GM08714 (cell line): ENCODE data around the gene MBP.
"Not testable (repeated sequence)": the region's sequence is repeated elsewhere in the genome, so short reads cannot be mapped to it uniquely, and the experiment has no call there.

ENCODE experiments used
- H3K4me3 ChIP-seq: fragments of 200-500 bp; sonication (Bioruptor generic); 2 replicates; pipeline ENCODE4 v1.5.1; 2014; ENCODE audit warnings: mild to moderate bottlenecking, low read length, inconsistent platforms
- ZNF274 ChIP-seq: IDR thresholded peaks from 2 replicates; pipeline ENCODE4 v1.6.1; 2012; ENCODE audit warnings: mild to moderate bottlenecking, low read depth, low read length

MBP gene

DNA sequence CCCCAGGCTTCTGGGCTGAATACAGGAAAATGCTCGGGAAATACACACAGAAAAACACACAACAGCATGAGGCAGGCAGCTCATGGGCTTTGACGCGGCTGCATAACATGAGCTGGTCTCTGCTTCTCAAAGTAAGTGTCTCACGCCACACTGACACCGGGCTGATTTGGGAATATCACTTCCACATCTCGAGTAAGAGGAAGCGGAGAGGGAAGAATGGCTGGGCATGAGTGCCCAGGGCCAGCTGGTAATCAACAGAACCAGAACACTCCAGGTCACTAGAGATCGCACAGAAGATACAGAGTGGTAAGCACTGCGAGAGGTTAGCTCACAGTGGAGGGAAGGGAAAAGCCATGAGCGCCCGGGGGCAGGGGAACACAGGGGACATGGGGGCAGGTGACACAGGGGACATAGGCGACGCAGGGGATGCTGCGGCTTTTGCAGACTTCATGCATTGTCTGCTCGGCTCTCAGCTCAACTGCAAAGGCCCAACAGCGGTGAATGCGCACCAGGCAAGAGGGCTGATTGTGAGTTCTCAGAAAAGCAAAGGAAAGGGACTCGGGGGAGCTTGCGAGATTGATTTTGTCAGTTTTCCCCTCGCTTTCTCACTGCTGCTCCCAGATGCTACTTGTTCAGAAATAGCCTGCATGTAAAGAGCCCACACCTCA, 141.4 kb downstream of the MBP start:
- no peak overlapping the region for H3K4me3 ChIP-seq
- no peak for TF ChIP-seq ZNF274

DNA sequence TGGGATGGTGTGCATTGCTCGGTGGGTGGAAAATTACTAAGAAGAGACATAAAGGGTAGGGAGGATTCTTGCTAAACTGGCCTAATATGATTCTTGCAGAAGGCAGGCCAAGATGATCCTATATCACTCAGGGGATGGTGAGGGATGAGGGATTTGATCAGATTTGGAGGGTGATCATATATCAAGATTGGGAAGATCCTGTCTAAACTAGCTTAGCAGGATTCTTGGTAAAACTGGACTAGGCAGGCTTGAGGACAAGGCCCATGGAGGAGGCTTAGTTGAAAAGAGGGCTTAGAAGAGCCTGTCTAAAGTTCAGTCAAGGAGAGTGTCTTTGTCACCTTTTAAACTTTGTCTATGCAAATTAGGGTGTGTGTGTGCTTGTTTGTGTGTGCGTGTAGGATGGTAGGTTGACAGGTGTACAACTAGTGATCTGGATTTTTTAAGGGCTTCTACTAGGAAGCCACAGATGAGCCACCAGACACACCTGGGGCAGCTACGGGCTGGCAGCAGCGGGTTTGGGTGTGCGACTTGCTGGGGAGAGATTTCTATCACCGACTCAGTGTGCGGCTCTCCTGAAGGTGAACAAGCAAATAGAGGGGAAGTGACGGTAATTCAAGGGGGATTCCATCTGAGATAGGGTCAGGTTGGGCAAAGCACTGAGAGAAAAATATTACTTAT, 142.1 kb downstream of the MBP start:
- H3K4me3 ChIP-seq = not testable (repeated sequence)

DNA sequence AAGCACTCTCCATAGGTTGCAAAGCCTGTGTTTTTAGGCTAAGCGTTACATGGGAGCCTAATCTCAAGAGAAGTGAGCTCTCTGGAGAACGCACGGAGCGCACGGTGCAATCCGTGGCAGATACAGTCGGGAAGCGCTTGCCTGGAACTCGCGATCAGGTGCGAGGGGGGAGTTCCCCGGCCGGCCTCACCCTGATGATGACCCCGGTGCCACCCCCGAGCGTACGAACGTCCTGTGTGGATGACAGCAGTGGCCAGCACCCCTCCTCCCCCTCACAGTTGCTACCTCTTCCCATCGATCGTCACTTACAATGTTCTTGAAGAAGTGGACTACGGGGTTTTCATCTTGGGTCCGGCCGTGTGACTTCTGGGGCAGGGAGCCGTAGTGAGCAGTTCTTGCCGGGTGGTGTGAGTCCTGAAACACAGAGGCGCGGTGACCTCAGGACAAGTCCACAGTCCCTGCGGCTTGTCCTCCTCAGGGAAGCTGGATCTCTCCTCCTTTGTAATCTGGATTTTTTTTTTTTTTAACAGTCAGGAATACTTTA, 142.9 kb downstream of the MBP start:
- no peak for TF ChIP-seq ZNF274
- H3K4me3 ChIP-seq = no peak overlapping the region

DNA sequence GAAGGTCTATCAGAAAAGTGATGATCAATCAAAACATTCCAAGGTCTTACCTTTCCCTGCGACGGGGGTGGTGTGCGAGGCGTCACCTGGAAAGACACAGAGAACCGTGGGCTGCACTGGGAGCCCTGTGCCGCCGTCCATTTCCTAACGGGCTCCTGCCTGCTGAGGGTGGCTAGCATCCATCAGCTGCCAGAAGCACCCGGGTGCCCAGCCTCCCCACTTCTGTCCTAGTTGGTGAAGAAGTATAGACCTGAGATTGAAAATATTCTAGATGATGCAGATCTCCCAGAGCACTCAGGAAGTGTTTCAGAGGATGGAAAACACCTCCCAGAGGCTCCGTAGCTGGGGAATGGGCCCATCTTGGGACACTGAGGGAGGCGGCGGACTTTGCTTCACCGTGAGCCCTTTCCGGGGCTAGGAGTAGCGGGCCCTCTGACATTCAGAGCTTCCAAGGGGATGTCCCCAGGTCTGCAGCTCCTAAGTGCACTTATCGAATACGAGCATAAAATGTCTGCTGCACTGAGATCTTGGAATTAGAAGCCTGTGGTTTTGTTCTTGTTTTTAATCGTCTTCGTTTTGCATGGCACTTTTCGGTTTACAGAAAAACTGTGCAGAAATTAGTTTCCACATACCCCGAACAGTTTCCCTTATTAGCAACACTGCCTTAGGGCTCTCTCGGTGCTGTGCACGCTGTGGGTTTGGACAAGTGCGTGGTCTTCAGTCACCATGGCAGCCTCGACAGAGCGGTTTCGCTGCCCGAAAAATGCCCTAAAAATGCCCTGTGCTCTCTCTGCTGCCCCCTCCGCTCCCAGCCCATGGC, 143.5 kb downstream of the MBP start:
- no peak overlapping the region for H3K4me3 ChIP-seq
- TF ChIP-seq ZNF274 = no peak

DNA sequence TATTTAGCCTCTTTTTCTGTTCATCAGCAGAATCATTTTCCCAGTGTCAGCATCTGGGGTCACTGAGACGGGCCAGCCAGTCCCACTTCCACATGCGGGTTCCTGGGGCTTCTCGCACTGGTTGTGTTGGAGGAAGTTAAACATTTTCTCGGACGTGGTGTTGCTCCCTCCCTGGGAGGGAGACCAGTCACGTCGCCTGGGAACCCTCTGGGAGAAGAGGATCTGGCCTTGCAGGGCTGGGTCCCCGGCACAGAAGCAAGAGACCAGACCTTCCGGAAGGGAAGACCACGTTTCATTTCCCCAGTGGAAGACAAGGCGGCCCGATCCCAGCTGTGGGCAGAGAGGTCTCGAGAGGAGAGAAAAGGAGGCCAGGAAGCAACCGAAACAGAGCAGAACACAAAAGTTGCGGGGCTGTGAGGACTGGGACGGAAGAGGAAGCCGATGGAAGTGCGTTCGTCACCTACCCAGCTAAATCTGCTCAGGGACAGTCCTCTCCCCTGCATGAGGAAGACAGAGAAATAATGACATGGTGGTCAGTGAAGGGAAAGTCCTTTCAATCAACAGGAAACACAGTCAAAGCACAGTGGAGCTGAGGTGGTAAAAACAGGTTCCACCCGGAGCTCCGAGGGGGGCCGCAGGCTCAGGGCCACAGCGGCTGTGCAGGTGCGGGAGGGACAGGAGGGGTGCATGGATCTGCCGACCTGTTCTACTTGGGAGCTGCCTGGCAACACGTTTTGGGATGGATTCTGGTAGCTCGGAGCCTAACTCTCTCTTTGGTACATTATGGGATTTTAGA, 144.4 kb downstream of the MBP start:
- no peak for TF ChIP-seq ZNF274
- no peak overlapping the region for H3K4me3 ChIP-seq

DNA sequence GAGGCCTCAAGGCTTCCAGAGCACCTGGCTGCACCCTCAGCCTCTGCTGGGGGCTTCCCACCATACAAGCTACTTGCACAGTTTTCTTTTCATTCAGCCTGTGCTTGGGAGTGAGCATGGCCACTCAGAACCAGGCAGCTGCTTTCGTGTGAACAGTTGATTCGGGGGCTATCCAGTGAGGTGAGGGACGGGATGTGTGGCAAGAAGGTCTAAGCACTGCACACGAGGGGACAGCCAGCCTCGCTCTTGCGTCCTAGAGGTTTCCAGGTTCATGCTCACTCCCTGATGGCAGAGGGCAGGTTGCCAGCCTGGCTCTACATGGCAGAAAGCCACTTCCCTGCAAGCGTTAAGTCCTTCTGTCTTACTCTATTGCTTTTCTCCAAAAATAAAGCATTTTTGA, 146.2 kb downstream of the MBP start:
- no peak overlapping the region for H3K4me3 ChIP-seq
- TF ChIP-seq ZNF274 = no peak

DNA sequence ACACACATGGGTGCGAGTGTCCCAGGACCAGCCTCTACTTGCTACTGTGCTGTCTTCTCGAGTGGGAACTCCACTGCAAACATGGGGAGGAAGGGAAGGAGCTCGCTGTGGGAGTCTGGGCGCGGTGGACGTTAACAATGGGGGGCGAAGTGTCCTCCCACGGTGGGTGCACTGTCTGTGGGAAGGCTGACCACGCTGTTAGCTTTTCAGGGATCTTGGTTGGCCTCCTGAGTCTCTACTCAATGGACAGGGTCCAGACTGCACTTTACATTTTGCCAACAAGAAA, 146.7 kb downstream of the MBP start:
- no peak overlapping the region for H3K4me3 ChIP-seq
- TF ChIP-seq ZNF274 = no peak

DNA sequence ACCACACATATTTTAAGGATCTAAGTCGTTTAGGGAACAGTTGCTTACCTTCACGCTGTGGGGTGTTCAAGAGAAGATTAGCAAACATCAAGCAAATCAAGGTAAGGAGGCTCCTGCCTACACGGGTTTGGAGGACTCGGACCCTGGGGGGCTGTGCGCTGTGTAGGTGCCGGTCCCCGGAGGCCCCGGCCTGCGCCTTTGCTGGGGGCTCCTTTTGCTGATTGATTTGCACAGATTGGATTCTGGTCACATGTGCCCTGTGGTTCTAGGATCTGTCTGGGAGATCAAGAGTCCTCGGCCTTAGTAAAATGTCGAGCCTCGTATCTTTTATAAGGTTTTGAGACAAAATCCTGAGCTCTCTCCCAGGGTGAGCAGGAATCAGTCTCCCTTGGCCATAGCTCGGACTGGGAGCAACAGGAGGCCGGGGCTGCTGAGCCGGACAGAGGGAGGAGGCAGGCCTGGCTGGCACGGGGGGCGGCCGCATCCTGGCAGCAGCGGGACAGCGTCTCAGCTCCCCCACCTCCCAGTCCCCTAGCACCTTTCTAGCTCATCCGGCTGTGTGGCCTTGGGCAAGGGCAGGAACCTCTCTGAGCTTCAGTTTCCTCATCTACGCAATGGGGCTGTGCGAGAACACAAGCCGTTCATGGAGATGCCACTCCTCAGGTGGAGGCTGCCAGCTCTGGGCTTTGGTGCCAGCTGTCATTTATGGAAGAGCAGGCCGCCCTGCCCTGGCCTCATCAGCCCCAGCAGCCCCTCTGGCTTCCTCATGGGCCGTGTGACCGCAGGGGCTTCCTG, 147.2 kb downstream of the MBP start:
- TF ChIP-seq ZNF274 = no peak
- no peak overlapping the region for H3K4me3 ChIP-seq

DNA sequence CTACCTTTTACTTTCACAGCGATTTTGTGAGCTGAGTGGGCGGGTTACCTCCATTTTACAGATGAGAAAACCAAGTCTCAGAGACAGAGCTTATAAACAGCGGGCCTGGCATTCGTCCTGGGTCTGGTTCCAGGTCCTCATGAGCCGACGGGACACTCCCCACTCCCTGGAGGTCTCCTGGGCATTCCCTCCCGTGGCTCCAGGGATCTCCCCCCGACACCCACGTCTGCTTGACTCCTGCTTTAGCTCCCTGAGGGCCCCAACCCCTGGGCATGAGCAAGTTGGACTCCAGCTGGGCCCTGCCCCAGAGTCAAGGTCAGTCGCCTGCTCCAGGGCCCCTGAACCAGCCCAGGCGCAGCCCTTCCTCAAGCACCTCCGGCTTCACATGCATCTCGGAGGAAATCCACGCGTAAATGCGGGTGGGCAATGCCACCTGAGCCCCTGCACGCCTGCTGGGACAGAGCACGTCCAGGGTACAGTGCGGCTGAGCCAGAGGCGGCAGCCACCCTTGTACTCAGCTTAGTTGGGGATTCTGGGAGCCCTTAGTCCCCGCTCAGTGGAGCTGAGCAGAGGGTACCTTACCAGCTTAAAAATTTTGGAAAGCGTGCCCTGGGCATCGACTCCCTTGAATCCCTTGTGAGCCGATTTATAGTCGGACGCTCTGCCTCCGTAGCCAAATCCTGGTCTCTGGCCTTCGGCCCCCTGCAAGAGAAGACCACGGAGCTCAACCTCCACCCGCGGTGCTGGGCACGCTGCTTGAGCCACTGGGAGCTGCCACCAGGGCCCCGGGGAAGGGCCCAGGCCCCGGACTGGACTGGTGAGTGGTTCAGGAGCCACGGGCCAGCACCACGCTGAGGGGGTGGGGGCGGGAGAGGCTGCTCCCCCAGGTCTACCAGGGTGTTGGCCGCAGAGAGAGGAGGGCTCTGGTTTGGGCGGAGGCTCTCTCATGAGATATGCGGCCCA, 148.1 kb downstream of the MBP start:
- no peak overlapping the region for H3K4me3 ChIP-seq
- TF ChIP-seq ZNF274 = no peak

DNA sequence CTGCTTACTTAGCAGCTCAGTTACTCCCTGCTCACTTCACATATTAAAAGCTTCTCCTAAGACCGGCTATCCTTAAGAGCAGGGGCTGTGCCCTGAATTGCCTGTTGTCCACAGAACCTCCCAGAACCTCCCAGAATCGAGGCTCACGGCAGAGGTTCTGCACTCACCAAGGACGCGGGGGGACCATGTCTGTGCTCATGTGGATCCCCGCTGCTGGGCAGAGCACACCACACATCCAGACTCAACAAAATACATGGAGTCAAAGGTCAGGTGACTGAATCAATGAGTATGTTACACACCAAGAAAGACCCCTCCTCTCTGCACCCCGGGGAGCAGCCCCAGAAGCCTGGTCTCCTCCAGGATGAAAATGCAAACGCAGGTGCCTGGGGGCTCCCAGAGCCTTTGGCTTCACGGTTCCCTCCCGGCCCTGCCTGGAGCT, 149.0 kb downstream of the MBP start:
- H3K4me3 ChIP-seq = no peak overlapping the region
- TF ChIP-seq ZNF274 = no peak

DNA sequence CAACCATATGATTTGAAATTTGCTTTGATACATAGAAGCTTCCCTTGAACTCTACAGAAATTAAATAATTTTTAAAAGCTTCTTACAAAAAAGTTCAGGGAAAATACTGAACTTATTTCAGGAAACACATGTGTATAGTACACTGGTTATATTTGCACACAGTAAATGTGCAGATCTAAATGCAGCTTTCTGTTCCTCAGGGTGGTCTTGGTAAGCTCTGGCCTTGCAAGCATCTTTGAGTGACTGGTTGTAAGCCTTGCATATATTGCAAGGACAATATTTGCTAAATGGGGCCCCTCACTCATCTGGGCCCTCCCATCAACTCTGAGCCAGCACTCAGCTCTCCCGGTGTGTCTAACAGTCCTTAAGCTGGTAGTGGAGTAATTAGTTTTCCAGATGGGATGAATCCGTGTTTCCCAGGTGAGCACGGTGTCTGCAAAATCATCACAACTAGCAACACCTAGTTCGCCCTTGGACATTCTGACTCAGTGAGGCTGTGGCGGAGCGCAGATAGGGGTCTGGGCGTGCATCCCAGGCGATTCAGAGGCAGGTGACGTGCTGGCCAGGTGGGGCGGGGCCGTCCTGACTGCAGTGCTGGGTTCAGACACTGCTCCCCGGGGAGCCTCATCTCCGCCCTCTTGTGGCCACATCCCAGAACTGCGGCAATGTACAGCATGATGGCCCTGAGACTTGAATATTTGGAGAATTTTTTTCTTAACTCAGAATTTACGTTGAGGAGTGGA, 149.6 kb downstream of the MBP start:
- TF ChIP-seq ZNF274 = no peak
- H3K4me3 ChIP-seq = no peak overlapping the region

DNA sequence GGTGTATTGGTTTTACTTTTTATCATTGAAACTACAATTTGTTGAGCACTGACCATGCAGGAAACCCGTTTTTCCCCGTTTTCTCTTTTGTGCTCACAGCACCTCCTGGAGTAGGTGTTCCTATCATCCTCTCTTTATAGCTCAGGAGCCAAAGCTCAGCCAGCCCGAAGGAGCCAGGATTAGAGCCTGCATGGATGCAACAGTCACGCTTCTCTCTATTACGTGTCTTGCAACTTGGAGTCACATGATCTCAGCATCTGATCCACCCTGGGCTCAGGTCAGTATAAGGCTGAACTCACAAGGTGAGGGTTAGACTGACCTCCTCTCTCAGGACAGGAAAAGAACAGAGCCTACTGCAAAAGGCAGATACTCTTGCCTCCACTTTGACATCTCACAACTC, 150.5 kb downstream of the MBP start:
- no peak overlapping the region for H3K4me3 ChIP-seq
- no peak for TF ChIP-seq ZNF274
